GM18858 (cell line): ENCODE data around the gene TGFBR2.

Experiments
- ATAC-seq: cut with Tn5 transposase; IDR thresholded peaks from one replicate; pipeline ENCODE4 v1.9.1; 2021; ENCODE audit not compliant: unreplicated experiment

The TGFBR2 gene

GRCh38 chr3:30633718-30634117 lies 27.3 kb downstream of the TGFBR2 start:
- no peak for ATAC-seq

GRCh38 chr3:30634761-30635735 lies 28.6 kb downstream of the TGFBR2 start:
- ATAC-seq: no peak

- ATAC-seq: no peak
These were observed 31.2 kb downstream of the TGFBR2 start for GRCh38 chr3:30637310-30638219.

- ATAC-seq: no peak
These were observed 32.4 kb downstream of the TGFBR2 start for GRCh38 chr3:30638685-30639412.

GRCh38 chr3:30639937-30640336 lies 33.5 kb downstream of the TGFBR2 start:
- ATAC-seq: peak; percentile 84

- no peak for ATAC-seq
These were observed 34.5 kb downstream of the TGFBR2 start for GRCh38 chr3:30640851-30641250.

- ATAC-seq: no peak
These were observed 35.2 kb downstream of the TGFBR2 start for GRCh38 chr3:30641416-30642251.

- ATAC-seq: no peak
These were observed 36.5 kb downstream of the TGFBR2 start for GRCh38 chr3:30642849-30643361.

- no peak for ATAC-seq
These were observed 37.5 kb downstream of the TGFBR2 start for GRCh38 chr3:30643763-30644462.

- peak; percentile 55 for ATAC-seq
These were observed 38.2 kb downstream of the TGFBR2 start for GRCh38 chr3:30644615-30645014.

GRCh38 chr3:30645077-30645476 lies 38.7 kb downstream of the TGFBR2 start:
- ATAC-seq: no peak

- no peak for ATAC-seq
These were observed 39.9 kb downstream of the TGFBR2 start for GRCh38 chr3:30646181-30646876.

- no peak for ATAC-seq
These were observed 40.8 kb downstream of the TGFBR2 start for GRCh38 chr3:30646961-30647752.

- ATAC-seq: no peak
These were observed 42.4 kb downstream of the TGFBR2 start for GRCh38 chr3:30648670-30649357.

- ATAC-seq: peak; percentile 58
These were observed 43.3 kb downstream of the TGFBR2 start for GRCh38 chr3:30649572-30650318.

- ATAC-seq: no peak
These were observed 44.1 kb downstream of the TGFBR2 start for GRCh38 chr3:30650348-30650995.
